SH-SY5Y (cell line): ENCODE measurements around the gene ATXN1L.

Source experiments
- GATA2 ChIP-seq: IDR thresholded peaks from 2 replicates; pipeline ENCODE4 v1.6.1; 2011; ENCODE audit warnings: mild to moderate bottlenecking, low read depth, low read length
- GATA3 ChIP-seq: IDR thresholded peaks from 2 replicates; pipeline ENCODE4 v1.6.1; 2011; ENCODE audit warnings: low read depth, mild to moderate bottlenecking, low read length, moderate library complexity

DNA sequence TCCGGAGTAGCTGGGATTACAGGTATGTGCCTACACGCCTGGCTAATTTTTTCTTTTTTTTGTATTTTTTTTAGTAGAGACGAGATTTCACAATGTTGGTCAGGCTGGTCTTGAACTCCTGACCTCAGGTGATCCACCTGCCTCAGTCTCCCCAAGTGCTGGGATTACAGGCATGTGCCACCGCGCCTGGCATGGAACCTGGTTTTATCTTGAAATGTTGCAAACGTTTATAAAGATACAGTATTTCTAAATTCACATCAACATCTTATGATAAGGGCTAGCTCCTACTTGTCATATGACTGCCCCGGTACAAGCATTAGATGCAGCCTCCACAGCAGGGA is 48.1 kb downstream of the ATXN1L start:
- no peak for TF ChIP-seq GATA2
- no peak for TF ChIP-seq GATA3
